Measurements from ENCODE around the gene TEX51. TPM values are rescaled to one million over a fixed set of nuclear protein-coding genes. Genes with fewer than 3 reads are reported as not detected.

TEX51 gene
- total and polyA plus RNA-seq, 2 donors (not counting 1 experiment from before 2014, with no cell fraction given): not detected

- Histone ChIP-seq H3K79me2 (ENCODE audit: control insufficient read depth, insufficient read depth, low read length) (no peaks in the 10 kb centered on the region), H2AFZ (ENCODE audit: low read length) (no peak overlapping the region), H4K20me1 (ENCODE audit: control insufficient read depth, extremely low read depth, insufficient read depth, low read length) (no peaks in the 10 kb centered on the region), H3K4me2 (ENCODE audit: extremely low read depth, insufficient read depth, low read length) (no peak overlapping the region), H3K36me3 (ENCODE audit: control insufficient read depth, insufficient read depth, low read length) (no peaks in the 10 kb centered on the region), H3K9ac (ENCODE audit: insufficient read depth, low read length) (no peak overlapping the region), H3K27me3 (ENCODE audit: control insufficient read depth, insufficient read depth, low read length) (no peaks in the 10 kb centered on the region), H3K4me3 (replicated peaks in 1 of 4; ENCODE audit: control extremely low read depth in 1 of 4, insufficient read depth in 1 of 4, low read depth in 3 of 4, low read length in 4 of 4) (no peak overlapping the region), H3K27ac (ENCODE audit: insufficient read depth, low read length) (no peak overlapping the region), H3K9me3 (ENCODE audit: control insufficient read depth, insufficient read depth, low read depth, low read length) (no peaks in the 10 kb centered on the region), H3K4me1 (ENCODE audit: control insufficient read depth, extremely low read depth, insufficient read depth, low read length) (no peaks in the 10 kb centered on the region)
- DNase-seq (ENCODE audit: low read depth in 2 of 2): no peak
- TF ChIP-seq EZH2 (IDR thresholded peaks at IDR 0.05; ENCODE audit: low read length, missing control alignments) (no peak), CTCF (conservative IDR thresholded peaks at IDR 0.05 in 1 of 2, IDR thresholded peaks at IDR 0.05 in 1 of 2; ENCODE audit: low read depth in 1 of 2, low read length in 2 of 2) (no peak)
These were observed 46.4 kb downstream of the TEX51 start for GRCh38 chr2:126945118-126945517.

- Histone ChIP-seq H3K4me1 (ENCODE audit: control insufficient read depth, extremely low read depth, insufficient read depth, low read length) (no peaks in the 10 kb centered on the region), H4K20me1 (ENCODE audit: control insufficient read depth, extremely low read depth, insufficient read depth, low read length) (no peaks in the 10 kb centered on the region), H3K9me3 (ENCODE audit: control insufficient read depth, insufficient read depth, low read depth, low read length) (no peaks in the 10 kb centered on the region), H3K27ac (ENCODE audit: insufficient read depth, low read length) (no peak overlapping the region), H3K4me3 (replicated peaks in 1 of 4; ENCODE audit: control extremely low read depth in 1 of 4, insufficient read depth in 1 of 4, low read depth in 3 of 4, low read length in 4 of 4) (no peak overlapping the region), H2AFZ (ENCODE audit: low read length) (no peak overlapping the region), H3K36me3 (ENCODE audit: control insufficient read depth, insufficient read depth, low read length) (no peaks in the 10 kb centered on the region), H3K27me3 (ENCODE audit: control insufficient read depth, insufficient read depth, low read length) (no peaks in the 10 kb centered on the region), H3K79me2 (ENCODE audit: control insufficient read depth, insufficient read depth, low read length) (no peaks in the 10 kb centered on the region), H3K4me2 (ENCODE audit: extremely low read depth, insufficient read depth, low read length) (no peak overlapping the region), H3K9ac (ENCODE audit: insufficient read depth, low read length) (no peak overlapping the region)
- TF ChIP-seq CTCF (conservative IDR thresholded peaks at IDR 0.05 in 1 of 2, IDR thresholded peaks at IDR 0.05 in 1 of 2; ENCODE audit: low read depth in 1 of 2, low read length in 2 of 2) (no peak), EZH2 (IDR thresholded peaks at IDR 0.05; ENCODE audit: low read length, missing control alignments) (no peak)
- DNase-seq (ENCODE audit: low read depth in 2 of 2): no peak
These were observed 47.8 kb downstream of the TEX51 start for GRCh38 chr2:126946318-126947102.

- no peaks in the 10 kb centered on the region for H3K36me3 ChIP-seq (ENCODE audit: control insufficient read depth, insufficient read depth, low read length)
- H3K4me1 ChIP-seq (ENCODE audit: control insufficient read depth, extremely low read depth, insufficient read depth, low read length): no peaks in the 10 kb centered on the region
- H3K9me3 ChIP-seq (ENCODE audit: control insufficient read depth, insufficient read depth, low read depth, low read length): no peaks in the 10 kb centered on the region
- DNase-seq (ENCODE audit: low read depth in 2 of 2): no peak
- no peaks in the 10 kb centered on the region for H4K20me1 ChIP-seq (ENCODE audit: control insufficient read depth, extremely low read depth, insufficient read depth, low read length)
- H3K4me2 ChIP-seq (ENCODE audit: extremely low read depth, insufficient read depth, low read length): no peak overlapping the region
- no peak overlapping the region for H3K27ac ChIP-seq (ENCODE audit: insufficient read depth, low read length)
- no peaks in the 10 kb centered on the region for H3K79me2 ChIP-seq (ENCODE audit: control insufficient read depth, insufficient read depth, low read length)
- H3K4me3 ChIP-seq (replicated peaks in 1 of 4; ENCODE audit: control extremely low read depth in 1 of 4, insufficient read depth in 1 of 4, low read depth in 3 of 4, low read length in 4 of 4): no peak overlapping the region
- no peaks in the 10 kb centered on the region for H3K27me3 ChIP-seq (ENCODE audit: control insufficient read depth, insufficient read depth, low read length)
- no peak overlapping the region for H3K9ac ChIP-seq (ENCODE audit: insufficient read depth, low read length)
- no peak overlapping the region for H2AFZ ChIP-seq (ENCODE audit: low read length)
- TF ChIP-seq EZH2 (IDR thresholded peaks at IDR 0.05; ENCODE audit: low read length, missing control alignments) (no peak), CTCF (conservative IDR thresholded peaks at IDR 0.05 in 1 of 2, IDR thresholded peaks at IDR 0.05 in 1 of 2; ENCODE audit: low read depth in 1 of 2, low read length in 2 of 2) (no peak)
These were observed 48.4 kb downstream of the TEX51 start for GRCh38 chr2:126947103-126947429.
